AG09319 (cell line): ENCODE results near the gene RNU6-1.

Source experiments
- DNase-seq: peaks from one replicate; pipeline ENCODE4 v3.0.0-alpha.2; 2010; ENCODE audit warnings: low read depth; ENCODE audit errors: extremely low read depth
- CTCF ChIP-seq: IDR thresholded peaks from 2 replicates; pipeline ENCODE4 v1.5.1; 2011; ENCODE audit warnings: low read depth, mild to moderate bottlenecking, inconsistent platforms, low read length, moderate library complexity

The RNU6-1 gene

GRCh38 chr15:67808821-67809220, 31.0 kb downstream of the RNU6-1 start:
- no peak for DNase-seq
- TF ChIP-seq CTCF, result no peak

GRCh38 chr15:67807836-67808235, 32.0 kb downstream of the RNU6-1 start:
- TF ChIP-seq CTCF, result no peak
- DNase-seq, result no peak

- TF ChIP-seq CTCF, result no peak
- DNase-seq, result no peak
These were observed 32.7 kb downstream of the RNU6-1 start for GRCh38 chr15:67807141-67807540.

DNA sequence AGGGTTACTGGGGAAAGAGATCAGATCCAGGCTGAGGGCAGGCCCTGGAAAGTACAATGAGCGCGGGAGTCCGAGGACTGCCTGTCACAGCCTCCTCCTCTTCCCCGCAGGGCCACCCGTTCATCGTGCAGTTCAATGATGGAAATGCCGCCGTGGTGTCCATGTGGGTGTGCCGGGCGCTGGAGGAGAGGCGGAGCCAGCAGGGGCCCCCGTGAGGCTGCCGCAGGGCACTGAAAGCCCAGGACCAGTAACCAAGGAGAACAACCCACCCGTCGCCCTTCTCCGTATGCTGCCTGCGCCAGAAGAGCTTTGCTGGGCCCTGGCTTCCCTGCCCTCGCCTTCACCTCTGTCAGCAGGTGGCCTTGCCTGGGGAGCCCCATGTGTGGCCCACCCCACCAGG, 33.3 kb downstream of the RNU6-1 start:
- no peak for DNase-seq
- TF ChIP-seq CTCF, result no peak

DNA sequence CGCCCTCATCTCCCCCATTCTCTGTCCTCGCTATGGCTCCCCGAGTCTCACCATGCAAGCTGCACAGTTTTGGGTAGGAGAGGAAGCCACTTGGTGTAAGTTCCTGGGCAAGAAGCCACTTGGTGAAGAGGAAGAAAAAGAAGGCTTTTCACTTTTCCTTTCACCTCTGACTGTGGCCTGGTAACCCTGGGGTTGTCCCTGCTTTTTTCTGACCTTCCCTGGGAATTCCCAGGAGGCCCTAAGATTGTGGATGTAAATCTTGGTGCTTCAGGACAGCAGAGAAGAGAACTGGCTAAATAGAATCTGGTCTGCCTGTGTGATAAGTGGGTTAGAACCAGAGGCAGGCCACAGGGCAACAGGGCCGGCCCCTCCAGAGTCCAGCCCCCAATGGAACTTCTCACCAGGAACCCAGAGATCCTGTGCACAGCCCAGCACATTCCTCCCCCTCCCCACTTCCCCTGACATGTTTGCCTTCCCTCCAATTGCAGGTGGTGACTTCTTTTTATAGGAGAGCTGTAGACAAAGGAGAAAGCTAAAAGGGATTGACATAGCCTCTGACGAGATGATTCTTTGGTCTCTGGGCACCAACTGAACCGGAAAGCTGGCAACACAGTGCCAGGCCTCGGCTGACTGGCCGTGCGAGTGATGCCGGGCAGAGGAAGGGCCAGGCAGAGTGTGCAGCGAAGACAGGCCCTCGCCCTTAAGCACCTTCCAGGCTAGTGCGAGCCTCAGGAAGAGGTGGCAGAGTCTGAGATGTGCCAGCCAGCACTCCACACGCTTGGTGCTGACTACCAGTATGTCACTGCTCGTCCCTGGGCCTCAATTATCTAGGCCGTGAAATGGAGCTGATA, 34.0 kb downstream of the RNU6-1 start:
- DNase-seq, result no peak
- no peak for TF ChIP-seq CTCF

DNA sequence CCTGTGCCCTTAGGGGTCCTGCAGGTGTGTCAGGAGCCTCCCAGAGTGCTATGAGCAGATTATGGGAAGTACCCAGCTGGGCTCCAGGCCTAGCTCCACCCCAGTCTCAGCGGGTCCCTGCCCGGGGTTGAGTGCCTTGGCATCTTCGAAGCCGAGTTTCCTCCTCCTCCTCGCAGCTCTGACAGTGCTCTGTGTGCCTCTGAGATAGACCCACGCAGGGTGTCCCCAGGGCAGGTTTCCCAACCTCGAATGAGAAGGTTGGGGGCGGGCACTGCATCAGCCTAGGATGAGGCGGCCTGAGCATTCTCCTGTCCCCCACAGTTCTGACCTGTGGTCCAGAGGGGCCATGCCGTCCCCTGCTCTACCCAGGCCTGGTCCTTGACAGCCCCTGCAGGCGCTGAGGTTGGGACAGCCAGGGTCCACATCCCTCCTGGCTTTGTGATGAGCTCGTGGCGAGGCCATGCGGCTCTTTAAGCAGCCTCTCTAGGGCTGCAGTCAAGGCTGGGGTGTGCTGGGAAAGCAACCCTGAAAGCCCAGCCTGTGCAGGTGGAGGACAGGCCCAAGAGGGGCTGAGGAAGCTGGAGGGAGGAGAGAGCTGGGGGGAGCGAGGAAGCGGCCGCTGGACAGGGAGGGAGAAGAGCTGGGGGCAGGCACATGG, 34.7 kb downstream of the RNU6-1 start:
- no peak for TF ChIP-seq CTCF
- DNase-seq, result no peak
